Measurements from ENCODE around the gene EGFR. TPM values are rescaled to one million over a fixed set of nuclear protein-coding genes. Genes with fewer than 3 reads are reported as not detected.

EGFR gene
- total RNA-seq, 6 experiments from 2014 or later: 59.3 to 127 (median 93.7) TPM

DNA sequence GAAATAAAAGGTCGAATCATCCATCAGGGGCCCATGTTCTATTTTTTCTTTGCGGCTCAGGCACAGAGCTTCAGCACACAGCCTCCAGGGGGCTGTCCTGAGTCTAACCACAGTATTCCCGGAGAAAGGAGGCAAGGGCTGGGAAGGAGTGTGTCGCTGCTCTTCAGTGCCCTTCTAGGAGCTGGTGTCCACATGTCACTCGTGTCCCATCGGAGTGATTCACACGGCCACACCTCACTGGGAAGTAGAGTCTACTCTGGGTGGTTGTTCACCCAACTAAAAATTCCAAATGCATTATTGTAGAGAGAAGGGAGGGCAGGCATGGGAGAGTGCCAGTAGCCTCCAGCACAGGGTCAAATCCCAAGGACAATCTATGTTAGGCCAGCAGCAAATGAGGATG, 231.5 kb downstream of the EGFR start:
- Histone ChIP-seq H3K27ac (no peak overlapping the region), H3K27me3 (no peaks in the 10 kb centered on the region), H3K4me3 (no peak overlapping the region), H3K9me3 (no peaks in the 10 kb centered on the region), H3K36me3 (no peaks in the 10 kb centered on the region), H3K4me1 (peaks cover 0 to 10% (median 3%) of the 10 kb centered on the region in 4 donors)
- DNase-seq (no peak), ATAC-seq (peak; percentile 29 to 51 (median 36))
- intact Hi-C loops (cut with DNase I): loop anchor here (5.0 kb wide), 2 partner anchors 463 to 473 kb away; no protein-coding TSS in a partner anchor
- TF ChIP-seq POLR2A (IDR thresholded peaks at IDR 0.05): no peak
- TF ChIP-seq, protein P1, sequence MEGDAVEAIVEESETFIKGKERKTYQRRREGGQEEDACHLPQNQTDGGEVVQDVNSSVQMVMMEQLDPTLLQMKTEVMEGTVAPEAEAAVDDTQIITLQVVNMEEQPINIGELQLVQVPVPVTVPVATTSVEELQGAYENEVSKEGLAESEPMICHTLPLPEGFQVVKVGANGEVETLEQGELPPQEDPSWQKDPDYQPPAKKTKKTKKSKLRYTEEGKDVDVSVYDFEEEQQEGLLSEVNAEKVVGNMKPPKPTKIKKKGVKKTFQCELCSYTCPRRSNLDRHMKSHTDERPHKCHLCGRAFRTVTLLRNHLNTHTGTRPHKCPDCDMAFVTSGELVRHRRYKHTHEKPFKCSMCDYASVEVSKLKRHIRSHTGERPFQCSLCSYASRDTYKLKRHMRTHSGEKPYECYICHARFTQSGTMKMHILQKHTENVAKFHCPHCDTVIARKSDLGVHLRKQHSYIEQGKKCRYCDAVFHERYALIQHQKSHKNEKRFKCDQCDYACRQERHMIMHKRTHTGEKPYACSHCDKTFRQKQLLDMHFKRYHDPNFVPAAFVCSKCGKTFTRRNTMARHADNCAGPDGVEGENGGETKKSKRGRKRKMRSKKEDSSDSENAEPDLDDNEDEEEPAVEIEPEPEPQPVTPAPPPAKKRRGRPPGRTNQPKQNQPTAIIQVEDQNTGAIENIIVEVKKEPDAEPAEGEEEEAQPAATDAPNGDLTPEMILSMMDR (IDR thresholded peaks at IDR 0.05): peak; percentile 26 to 61 (median 58)
- WGBS (ENCODE audit: insufficient coverage, low coverage, low lambda C conversion rate, missing lambda C conversion rate): 30% methylated on average over 7 of the region's 7 CpGs

DNA sequence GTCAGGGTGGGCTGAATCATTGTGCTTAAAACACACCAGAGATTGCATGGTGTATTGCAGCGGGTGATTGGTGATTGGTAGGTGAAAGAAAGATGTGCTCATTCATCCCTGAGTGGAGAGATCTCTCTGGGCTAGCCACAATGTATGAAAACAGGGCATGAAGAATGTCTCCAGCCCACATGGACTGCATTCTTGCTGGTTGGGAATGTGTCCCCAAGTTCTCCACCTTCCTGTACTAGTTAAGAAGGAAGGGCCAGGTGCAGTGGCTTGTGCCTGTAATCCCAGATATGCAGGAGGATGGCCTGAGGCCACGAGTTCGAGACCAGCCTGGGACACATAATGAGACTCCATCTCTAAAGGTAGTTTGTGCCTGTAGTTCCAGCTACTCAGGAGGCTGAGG, 232.5 kb downstream of the EGFR start:
- Histone ChIP-seq H3K4me1 (peaks cover 0 to 10% (median 3%) of the 10 kb centered on the region in 4 donors), H3K27ac (no peak overlapping the region), H3K4me3 (no peak overlapping the region), H3K36me3 (no peaks in the 10 kb centered on the region), H3K9me3 (no peaks in the 10 kb centered on the region), H3K27me3 (no peaks in the 10 kb centered on the region)
- intact Hi-C loops (cut with DNase I): loop anchor here (5.0 kb wide), 2 partner anchors 464 to 474 kb away; no protein-coding TSS in a partner anchor
- peak in 1 of 3 donors; percentile 1 for DNase-seq
- WGBS (ENCODE audit: insufficient coverage, low coverage, low lambda C conversion rate, missing lambda C conversion rate): 83% methylated on average over 2 of the region's 3 CpGs
- no peak for TF ChIP-seq POLR2A (IDR thresholded peaks at IDR 0.05)
- TF ChIP-seq, protein P1 (IDR thresholded peaks at IDR 0.05): no peak
- no peak for ATAC-seq

DNA sequence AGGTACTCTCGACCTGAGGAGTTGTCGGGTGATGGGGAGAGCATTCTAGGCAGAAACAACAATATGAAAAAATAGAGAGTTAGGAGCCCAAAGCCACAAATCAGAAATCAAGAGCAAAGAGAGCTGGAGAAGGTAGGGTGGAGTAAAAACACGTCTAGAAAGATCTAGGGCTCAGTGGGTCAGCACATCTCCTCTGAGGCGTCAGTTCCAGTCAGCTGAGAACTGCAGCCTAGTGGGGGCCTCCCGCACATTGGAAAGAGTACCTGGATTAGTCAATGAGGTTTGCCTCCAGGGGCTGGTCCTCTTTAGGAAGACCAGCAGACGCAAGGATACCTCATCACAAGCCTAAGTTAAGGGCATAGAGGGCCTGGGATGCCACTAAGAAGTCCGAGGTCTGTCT, 233.1 kb downstream of the EGFR start:
- no peak for ATAC-seq
- intact Hi-C loops (cut with DNase I): loop anchor here (5.0 kb wide), 2 partner anchors 465 to 475 kb away; no protein-coding TSS in a partner anchor
- 73% methylated on average over 7 of the region's 7 CpGs for WGBS (ENCODE audit: insufficient coverage, low coverage, low lambda C conversion rate, missing lambda C conversion rate)
- H3K9me3 ChIP-seq: no peaks in the 10 kb centered on the region
- no peak for TF ChIP-seq POLR2A (IDR thresholded peaks at IDR 0.05)
- TF ChIP-seq, protein P1 (IDR thresholded peaks at IDR 0.05): no peak
- no peaks in the 10 kb centered on the region for H3K36me3 ChIP-seq
- no peak overlapping the region for H3K27ac ChIP-seq
- peak in 1 of 3 donors; percentile 10 for DNase-seq
- peaks cover 0 to 10% (median 3%) of the 10 kb centered on the region in 4 donors for H3K4me1 ChIP-seq
- no peaks in the 10 kb centered on the region for H3K27me3 ChIP-seq
- no peak overlapping the region for H3K4me3 ChIP-seq

GRCh38 chr7:55252386-55252785, 233.6 kb downstream of the EGFR start:
- Histone ChIP-seq H3K27ac (no peak overlapping the region), H3K27me3 (no peaks in the 10 kb centered on the region), H3K9me3 (no peaks in the 10 kb centered on the region), H3K4me3 (no peak overlapping the region), H3K36me3 (no peaks in the 10 kb centered on the region), H3K4me1 (peaks cover 0 to 10% (median 3%) of the 10 kb centered on the region in 4 donors)
- DNase-seq (peak in 1 of 3 donors; percentile 2), ATAC-seq (no peak)
- TF ChIP-seq, protein P1 (IDR thresholded peaks at IDR 0.05): no peak
- no peak for TF ChIP-seq POLR2A (IDR thresholded peaks at IDR 0.05)
- intact Hi-C loops (cut with DNase I): loop anchor here (5.0 kb wide), 2 partner anchors 465 to 475 kb away; no protein-coding TSS in a partner anchor

Measured in right lobe of liver (tissue), 6 donors.